AG08395 (cell line): ENCODE measurements around the gene CNFN.

ENCODE experiments used
- DNase-seq: peaks from one replicate; pipeline ENCODE4 v3.0.0; 2012; ENCODE audit warnings: mixed read lengths, low spot score

CNFN gene

DNA sequence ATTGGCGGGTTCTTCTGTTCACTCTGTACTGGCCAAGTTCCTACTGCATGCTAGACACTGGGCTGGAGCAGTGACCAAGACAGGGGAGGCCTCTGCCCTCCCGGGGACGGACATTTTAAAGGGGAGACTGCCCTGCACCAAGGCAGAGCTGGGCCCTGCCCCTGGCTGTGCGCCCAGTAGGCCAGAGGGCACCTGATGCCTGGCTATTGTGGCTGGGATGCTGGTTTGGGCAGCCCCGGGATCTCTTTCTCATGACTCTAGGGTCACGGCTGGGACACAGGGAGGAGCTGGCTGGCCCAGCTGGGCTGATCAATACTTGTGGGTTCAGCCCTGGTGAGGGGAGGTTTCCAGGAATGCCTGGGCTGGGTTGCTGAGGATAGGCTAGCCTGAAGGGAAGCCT, 19.4 kb upstream of the CNFN start:
- no peak for DNase-seq

DNA sequence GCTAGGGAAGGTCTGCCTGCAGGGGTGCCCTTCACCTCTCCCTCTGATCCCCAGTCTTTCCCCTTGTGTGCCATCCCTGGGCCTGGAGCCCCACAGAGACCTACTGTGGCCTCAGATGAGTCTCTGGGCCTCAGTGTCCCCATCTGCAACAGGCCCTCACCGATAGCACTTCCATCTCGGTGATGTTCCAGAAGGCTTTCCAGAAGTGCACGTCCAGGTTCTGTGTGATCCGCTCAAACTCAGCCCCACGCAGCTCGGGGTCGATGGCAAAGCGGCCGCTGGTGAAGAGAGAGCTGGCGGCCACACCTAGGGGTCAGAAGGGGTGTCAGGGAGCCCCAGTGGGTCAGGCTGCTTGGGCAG, 17.7 kb upstream of the CNFN start:
- DNase-seq: no peak

DNA sequence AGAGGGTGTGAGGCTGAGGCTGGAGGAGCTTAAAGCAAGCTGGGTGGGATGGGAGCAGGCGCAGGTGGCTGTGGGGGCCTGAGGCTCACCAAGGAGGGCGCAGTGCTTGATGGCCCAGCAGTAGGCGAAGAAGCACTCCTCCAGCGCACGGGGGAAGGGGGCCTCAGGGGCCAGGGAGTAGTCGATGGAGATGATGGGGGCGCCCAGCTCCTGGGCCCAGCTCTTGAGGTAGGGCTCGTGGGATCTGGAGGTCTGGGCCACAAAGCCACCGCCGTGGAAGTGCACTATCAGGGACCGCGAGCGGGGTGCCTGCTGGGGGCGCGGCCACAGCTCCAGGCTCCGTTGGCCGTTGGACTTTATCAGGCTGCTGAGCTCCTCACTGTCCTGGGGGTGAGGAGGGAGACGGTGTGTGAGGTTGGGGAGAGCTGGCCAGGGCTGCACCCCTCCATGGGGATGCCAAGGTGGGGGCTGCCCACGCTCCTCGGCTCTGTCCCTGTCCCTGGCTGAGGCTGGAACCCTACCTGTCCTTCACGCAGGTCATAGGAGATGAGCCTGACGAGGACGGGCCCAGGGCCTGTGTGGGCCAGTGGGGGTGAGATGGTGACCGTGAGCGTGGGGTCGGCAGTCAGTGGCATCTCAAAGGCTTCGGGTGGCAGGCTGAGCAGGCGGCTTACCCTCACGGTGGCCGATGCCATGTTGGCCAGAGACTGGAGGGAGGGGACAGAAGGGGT, 17.2 kb upstream of the CNFN start:
- DNase-seq: no peak

DNA sequence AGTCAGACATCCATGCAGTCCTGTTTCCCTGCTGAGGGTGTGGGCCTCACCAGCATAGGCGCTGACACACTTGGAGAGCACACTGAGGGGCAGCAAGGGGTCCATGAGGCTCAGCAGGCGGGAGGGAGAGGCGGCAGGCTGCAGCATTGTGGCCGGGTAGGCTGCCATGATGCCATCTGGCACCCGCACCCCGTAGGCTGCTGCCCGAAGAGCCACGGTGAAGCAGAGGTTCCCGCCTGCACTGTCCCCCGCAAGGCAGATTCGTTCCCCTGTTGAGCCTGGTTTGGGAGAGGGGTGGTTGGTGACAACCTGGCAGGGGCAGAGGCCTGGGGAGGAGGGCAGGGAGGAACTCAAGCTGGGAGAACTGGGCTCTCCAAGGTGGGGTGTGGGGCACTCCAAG, 16.0 kb upstream of the CNFN start:
- DNase-seq: no peak

DNA sequence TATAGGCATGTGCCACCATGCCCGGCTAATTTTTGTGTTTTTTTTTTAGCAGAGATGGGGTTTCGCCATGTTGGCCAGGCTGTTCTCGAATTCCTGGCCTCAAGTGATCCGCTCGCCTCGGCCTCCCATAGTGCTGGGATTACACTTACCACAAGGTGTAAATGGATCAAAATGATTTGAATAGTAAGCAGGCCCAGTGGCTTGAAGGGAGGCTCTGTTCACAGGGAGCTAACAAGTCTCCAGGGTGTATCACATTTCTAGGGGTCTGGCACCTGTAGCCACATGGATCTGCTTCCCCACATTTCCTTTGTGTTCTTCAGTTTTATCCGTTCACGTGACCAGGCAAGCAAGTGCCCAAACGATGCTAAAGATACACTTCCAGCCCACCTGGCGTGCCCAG, 13.5 kb upstream of the CNFN start:
- no peak for DNase-seq

DNA sequence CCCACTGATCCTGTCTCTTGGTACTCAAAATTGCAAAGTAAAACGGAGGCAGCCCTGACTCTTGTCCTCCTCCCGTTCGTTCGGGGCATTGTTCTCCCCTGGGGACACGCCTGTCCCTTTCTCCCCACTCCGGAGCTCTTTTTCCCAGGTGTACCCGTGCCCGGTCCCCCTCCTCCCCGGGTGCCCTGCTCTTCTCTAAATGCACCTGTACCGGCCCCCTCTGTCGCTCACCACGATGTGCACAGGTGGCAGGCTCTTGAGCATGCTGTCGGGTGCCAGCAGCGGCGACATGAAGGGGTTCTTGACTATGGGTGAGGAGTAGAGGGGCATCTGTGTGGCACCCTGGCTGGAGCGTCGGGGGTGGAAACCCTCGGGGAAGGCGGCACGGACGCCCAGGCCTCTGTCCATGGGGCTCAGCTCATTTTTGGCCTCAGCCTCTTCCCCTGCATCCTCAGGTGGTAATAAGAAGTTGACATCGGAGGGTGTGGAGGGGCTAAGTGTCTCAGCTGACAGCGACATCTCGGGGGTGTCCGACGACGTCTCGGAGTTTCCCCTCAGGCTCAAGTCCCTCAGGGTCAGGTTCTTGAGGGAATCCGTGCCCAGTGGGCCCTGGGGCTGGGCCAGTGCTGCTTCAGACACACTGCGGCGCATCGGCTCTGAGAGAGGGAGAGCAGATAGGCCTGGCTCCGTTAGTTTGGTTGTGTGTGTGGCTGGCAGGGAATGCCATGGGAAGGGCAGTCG, 12.4 kb upstream of the CNFN start:
- DNase-seq: no peak

DNA sequence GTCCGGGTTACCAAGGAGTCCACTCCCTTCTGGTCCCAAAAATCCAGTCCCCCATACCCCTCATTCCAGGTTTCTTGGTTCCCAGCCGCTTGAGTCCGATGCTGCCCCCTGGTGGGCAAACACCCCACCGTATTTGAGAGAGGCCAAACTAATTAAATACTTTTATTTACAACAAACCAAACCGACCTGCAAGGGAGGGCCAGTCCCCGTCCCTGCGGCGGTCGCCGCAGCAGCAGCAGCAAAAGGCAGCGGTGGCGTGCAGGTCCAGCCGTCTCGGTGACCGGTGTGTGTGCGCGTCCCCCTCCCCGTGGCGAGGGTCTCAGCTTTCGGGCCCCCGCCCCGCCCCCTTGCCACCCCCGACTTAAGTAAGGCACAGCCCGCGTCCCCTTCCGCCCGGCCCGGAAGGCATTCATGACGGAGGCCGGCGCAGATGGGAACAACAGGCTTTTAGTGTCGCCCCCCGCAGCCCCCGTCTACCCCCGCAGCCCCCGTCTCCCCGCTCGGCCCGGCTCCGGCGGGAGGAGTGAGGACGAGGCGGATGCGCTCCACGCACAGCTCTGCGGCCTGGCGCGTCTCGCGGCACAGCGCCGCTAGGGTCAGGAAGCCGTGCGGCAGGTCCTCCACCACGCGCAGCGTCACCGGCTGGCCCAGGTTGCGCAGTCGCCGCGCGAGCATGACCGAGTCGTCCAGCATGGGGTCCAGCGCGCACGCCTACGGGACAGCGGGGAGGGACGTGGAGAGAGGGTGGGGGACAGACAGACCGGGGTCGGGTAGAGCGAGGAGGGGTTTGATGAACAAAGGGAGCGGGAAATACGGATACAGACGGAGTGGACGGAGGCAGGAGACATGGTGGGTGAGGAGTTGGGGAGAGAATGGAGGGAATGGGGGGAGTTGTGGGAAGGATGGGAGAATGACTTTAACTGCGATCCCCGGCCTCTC, 11.5 kb upstream of the CNFN start:
- DNase-seq: peak; percentile 81

DNA sequence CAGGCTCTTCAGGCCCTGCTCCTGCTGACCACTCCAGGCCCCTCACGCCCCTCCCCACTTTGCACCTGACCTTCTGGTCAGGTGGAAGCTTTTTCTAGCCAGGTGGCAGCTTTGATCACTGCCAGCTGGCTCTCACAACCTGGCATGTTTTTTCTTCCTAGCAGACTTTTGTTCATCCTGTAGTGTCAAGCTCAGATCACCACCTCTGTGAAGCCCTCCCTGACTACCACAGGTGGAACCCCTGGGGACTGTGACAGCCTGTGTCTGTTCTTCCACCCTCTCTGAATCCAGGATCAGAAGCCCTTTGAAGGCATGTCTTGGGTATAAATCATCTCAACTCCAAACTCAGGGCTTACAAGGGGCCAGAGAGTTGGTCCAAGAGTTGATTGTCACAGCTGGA, 10.3 kb upstream of the CNFN start:
- no peak for DNase-seq

DNA sequence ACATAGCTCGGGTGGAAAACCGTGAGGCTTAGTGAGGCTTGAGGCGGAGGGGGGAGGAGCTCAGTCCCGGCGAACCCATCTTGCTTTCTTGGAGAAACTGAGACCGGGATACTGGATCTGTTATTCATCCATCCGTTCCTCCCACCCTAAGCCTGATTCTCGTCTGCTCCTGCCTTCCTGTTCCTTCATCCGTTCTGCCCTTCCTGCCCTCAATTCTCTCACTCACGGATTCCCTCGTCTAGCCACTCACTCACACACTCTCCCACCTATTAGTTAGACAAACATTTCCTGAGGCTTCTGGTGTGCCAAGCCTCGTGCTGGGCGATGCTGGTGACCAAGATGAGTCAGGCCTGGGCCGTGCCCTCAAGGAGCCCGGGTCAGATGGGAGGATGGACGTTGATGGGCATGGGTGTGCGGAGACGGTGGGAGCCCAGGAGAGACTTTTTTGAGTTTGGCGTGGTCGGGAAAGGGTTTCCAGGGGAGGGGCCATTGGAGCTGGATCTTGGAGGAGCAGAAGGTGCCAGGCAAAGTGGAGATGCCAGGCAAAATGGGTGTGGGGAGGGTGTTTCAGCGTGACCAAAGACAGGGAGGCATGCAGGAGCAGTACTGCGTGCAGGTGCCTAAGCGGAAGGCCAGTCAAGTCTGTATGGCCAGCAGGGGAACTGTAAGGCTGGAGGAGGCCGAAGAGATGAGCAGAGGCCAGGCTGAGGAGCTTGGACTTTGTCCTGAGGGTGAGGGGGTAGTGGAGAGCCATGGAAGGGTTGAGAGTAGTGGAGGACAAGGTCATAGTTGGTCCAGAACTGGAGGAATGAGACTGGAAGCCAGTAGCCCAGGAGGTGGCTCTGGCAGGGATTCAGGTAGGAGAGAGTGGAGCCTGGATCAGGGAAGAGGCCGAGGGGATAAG, 7.4 kb upstream of the CNFN start:
- no peak for DNase-seq

DNA sequence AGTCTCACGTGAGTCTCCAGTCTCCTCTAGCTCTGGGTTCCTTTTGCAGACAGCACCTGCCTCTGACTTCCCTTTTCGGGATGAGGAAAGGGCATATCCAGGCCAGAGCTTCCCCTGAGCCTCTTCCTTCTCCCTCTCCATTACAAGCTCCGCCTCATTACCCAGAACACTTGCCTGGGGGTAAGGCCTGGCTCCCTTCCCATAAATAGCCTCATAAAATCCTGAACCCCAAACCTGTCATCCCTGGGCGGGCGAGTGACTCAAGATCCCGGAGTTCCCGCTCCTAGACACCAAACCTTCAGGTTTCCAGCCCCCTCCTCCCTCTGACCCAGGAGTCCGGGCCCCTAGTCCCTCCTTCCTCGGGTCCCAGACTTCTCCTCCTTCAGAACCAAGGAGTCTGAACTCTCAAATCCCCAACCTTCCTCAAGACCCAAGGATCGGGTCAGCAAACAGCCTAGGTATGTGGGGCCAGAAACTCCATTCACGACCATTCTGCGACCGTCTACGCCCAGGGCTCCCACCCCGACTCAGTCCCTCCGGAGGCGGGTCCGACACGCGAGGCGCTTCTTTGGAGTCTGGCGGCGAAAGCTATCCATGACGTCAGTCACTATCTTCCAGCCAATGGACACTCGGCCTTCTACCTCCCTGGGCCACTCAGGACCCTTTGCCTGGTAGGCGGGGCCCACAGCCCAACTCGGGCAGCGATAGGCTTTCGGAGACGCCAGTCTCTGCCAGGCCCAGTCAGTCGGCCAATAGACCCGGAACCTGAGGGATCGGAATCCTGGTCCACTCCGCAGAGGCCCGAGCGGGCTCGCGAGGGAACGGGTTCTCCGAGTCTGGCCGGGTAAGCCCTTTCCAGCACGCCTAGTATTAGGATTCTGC, 6.5 kb upstream of the CNFN start:
- DNase-seq: peak; percentile 100

DNA sequence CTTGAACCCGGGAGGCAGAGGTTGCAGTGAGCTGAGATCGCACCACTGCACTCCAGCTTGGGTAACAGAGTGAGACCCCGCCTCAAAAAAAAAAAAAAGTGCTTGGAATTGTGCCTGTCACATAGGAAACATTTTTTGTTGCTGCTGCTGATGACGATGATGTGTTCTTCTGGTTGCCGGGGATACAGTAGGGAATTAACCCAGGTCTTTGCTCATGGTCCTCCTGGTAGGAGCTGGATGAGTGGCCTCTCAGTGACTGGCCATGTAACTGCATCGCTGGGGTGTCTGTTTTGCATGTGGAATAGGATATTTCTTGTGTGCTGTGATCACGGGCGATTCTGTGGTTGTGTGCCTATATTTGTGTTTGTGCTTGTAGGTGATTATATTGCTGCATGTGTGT, 4.7 kb upstream of the CNFN start:
- DNase-seq: no peak

DNA sequence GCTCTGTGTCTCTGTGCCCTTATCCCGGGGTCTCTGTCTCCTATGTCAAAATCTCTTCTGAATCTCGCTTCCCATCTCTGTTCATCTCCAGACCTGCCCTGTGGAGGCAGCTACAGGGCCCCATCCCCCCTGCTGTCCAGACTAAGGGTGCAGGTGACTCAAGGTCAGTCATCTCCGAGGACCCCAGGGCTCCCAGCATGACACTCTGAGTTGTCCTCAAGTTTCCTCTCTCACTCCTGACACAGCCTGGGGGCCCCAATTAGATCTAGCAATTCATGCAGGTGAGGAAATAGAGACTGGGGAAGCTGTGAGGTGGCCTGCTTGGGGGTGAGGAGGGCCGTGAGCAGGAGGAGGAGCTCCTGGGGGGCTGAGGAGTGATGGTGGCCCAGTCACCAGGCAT, 2.1 kb upstream of the CNFN start:
- DNase-seq: no peak

DNA sequence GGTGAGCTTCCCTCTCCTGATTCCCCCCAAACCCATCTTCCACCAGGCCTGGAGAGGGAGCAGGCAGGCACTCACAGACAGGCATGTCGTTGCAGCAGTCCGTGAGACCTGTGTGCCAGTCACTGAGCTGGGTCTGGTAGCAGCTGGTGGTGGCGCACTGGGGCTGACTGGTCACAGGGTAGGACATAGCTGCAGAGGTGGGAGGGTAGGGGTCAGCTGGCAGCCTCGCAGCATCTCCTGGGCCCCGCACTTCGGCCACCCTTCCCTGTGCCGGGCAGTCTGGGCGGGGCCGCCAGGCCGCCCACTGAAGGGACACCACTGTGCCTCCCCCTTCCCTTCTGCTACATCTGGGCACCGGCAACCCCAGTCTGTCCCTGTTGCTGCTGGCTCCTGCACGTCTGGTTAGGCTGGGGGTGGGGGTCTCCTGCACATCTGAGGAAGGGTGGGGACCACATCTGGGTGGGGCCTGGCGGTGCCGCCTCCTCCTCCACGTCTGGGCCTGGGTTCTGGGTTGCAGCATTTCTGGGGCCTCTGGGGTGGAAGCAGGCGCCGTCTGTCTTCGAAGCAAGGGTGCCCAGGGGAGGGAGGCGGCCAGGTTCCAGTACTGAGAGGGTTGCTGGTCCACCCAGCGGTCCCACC, 1.1 kb downstream of the CNFN start:
- no peak for DNase-seq

DNA sequence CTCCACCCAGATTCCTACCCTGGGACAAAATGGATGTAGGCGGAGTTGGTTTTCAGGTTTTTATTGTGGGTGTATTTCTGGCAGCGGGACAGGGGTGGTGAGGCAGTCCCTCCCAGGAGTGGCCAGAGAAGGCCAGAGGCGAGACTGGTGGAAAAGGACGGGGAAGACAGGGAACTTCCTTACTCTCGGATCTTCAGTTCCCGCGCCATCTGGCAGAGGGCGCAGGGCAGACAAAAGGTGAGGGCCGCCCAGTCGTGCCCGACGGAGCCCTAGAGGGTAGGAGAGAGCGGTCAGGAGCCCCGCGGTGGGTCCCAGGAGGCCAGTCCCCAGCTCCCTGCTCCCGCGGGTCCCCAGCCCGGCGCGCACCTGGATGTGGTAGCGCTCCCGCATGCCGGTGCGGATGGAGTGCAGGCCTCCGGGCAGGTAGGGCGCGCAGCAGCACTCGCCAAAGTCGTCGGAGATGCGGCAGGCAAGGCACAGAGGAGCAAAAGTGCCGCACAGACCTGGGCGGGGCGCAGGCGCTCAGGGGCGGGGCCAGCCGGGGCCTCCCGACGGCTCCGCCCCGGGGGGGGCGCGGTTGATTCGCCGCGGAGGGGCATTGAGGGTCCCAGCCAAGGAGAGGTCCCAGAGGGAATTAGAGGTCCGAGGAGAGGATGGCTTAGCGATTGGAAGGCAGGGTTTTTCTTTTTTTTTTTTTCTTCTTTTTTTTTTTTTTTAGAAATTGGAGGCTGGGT, 3.0 kb downstream of the CNFN start:
- peak; percentile 77 for DNase-seq

DNA sequence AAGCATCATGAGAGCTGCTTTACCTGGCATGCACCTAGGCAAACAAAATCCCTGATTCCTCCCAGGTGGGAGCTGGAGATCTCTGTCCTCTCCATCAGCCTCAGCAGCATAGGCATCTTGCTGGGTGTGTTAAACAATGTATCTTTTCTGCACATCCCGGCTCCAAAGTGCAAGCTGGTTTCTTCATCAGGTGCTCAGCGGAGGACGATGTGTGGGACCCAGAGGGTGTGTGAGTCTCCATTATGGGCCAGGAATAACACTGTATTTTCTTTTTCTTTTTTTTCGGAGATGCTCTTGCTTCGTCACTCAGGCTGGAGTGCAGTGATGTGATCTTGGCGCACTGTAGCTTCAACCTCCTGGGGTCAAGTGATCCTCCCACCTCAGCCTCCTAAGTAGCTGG, 9.9 kb downstream of the CNFN start:
- no peak for DNase-seq

DNA sequence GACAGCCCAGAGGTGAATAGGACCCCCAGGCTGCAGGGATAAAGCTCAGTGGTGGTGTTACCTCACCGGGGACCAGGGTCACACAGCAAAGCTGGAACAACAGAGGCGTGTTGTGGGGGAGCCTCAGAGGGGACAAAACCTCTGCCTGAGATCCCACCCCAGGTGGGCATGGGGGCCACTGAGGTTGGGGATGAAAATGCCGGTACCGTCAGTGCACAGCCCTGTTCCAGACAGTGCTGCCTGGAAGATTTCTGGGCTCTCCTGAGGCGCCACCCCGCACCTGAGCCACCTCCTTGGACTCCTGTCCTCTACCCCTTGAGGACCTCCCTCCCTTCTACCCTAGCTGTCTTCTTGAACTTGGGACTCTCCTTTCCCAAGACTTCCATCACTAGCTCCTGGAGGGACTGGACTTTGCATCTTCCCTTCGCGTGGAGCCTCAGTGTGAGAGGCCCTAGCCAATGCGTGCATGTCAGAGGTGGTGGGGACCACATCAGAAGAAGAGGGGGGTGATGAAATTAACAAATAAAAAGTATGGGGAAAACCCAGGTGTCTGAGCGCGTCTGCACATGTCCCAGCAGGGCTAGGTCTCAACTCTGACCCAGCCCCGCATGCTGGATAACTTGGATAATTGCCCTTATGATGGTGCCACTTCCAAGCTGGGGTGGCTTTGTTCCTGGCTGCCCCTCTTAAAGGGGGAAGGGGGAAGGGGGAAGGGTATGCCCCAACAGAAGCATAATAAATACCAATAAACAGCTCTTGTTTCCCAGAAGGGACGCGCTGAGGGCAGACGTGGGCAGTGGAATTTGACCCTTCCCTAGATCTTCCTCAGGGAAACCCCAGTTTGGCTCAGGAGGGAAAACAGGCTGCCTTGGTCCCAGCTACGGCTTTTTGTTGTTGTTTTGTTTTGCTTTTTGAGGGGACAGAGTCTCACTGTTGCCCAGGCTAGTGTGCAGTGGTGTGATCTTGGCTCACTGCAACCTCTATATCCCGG, 11.6 kb downstream of the CNFN start:
- no peak for DNase-seq

DNA sequence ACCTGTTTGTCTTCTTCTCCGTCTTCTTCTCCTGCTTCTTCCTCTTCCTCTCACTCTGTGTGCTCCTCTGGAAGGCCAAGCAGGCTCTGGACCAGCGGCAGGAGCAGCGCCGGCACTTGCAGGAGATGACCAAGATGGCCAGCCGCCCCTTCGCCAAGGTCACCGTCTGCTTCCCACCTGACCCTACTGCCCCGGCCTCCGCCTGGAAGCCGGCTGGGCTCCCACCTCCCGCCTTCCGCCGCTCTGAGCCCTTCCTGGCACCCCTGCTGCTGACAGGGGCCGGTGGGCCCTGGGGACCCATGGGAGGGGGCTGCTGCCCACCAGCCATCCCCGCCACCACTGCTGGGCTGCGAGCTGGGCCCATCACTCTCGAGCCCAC, 13.9 kb downstream of the CNFN start:
- DNase-seq: no peak

DNA sequence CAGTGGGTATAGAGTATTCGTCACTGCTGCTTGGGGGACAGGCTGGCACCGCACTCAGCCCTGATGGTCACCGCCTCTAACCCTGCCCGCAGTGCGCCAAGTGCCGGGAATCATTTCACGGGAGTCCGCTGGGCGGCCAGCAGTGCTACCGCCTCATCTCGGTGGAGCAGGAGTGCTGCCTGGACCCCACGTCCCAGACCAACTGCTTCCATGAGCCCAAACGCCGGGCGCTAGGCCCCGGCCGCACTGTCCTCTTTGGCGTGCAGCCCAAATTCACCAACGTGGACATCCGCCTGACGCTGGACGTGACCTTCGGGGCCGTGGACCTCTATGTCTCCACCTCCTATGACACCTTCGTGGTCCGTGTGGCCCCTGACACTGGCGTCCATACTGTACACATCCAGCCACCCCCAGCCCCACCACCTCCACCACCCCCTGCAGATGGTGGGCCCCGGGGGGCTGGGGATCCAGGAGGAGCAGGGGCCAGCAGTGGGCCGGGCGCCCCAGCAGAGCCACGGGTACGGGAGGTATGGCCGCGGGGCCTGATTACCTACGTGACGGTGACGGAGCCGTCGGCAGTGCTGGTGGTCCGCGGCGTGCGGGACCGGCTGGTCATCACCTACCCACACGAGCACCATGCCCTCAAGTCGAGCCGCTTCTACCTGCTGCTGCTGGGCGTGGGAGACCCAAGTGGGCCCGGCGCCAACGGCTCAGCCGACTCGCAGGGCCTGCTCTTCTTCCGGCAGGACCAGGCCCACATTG, 14.5 kb downstream of the CNFN start:
- no peak for DNase-seq
